Stimulated activated CD8-positive, alpha-beta memory T cell treated with anti-CD3 and anti-CD28 coated beads, Interleukin-12 subunit alpha, Interleukin-12 subunit beta, amount 100 ng/mL, for 24 hours (primary cell): Measurements from ENCODE around the gene PDE6A.
"Not testable (repeated sequence)": the region's sequence is repeated elsewhere in the genome, so short reads cannot be mapped to it uniquely, and the experiment has no call there.

Experiments
- DNase-seq: peaks from one replicate; pipeline ENCODE4 v3.0.0-alpha.2; 2020; ENCODE audit errors: extremely low read depth

PDE6A gene

DNA sequence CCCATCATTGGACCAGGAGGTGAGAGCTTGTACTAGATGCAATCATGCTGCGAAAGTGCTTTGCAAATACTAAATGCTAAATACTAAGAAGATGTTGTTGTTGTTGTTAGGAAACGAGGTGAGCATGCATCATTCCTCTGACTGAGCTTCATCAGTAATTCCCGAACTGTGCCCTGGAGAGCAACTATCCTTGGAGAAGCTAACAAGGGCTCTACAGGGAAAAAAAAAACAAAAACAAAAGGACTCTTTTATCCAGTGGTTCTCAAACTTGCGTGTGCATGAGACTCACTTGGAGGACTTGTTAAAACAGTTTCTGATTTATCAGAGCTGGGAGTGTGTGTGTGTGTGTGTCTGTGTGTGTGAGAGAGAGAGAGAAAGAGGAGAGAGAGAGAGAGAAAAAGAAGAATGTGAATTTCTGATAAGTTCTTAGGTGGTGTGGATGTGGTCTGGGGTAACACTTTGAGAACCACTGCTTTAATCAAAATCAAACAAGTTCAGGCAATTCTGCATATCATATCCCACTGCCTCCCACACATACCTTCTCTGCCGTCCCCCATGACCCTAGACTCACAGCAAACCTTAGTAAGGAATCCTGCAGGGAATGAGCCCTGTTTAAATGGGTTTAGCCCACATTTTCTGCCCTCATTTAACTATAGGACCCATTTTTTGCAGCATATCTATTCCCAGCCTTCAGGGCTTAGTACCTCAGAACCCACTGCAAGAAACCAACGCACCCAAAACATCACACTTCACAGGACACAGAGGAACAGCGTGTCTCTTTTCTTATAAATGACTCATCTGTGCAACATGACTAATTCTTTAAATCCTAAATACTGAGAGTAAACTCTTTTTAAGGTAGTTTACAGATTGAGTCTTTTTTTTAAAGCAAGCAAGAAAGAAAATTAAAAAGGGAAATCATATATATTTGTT is 48.9 kb downstream of the PDE6A start:
- DNase-seq = no peak

DNA sequence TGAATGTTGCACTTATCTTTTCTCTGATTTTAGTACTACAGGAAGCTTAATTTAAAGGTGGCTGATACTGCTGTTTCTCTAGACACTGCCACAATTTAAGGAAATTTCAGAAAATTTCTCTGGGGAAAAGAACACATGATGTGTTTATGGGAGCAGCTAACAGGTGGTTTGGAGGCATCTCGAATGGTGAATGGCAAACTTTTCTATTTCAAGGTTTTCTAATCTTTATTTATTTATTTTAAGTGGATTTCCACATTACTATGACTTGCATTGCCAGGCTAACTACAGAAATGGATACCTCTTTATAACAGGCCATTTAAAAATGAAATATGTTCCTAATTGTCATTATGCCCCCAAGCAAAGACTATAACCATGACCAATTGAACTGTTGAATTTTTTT is 50.4 kb downstream of the PDE6A start:
- no peak for DNase-seq

DNA sequence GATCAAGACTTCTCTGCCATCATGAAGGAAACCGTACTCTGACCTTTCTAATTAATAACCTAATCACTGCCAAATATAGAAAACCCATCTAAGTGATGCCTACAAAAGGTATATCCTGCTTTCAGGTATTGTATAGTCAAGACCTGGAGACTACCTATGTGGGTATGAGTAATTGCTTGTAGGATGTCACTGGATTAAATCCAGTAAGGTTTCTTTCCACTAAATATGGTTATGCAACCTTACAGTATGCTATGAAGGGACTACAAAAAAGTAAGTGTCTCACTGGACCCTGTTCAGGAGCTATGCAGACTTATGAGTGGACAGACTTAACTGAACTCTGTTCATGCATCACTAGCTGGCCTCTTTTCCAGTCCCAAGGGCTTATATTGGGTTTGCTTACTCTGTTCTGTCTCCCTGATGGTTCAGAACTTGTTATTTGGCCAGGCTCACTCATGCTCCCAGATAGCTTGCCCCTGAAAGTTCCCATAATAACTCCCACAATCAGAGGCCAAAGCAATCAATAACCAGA is 51.1 kb downstream of the PDE6A start:
- DNase-seq = no peak

DNA sequence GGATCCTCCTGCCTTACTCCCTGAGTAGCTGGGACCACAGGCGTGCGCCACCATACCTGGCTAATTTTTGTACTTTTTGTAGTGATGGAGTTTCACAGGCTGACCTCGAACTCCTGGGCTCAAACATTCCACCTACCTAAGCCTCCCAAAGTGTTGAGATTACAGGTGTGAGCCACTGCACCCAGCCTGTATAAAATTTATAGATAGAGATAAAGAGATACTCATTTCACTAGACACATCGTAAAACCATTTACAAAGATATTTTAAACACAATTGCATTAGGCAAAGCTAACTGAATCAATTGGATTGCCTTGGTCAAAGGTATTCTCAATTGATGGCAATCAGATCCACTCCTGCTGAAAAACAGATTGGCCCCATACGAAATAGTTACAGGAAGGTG is 52.0 kb downstream of the PDE6A start:
- DNase-seq = no peak

DNA sequence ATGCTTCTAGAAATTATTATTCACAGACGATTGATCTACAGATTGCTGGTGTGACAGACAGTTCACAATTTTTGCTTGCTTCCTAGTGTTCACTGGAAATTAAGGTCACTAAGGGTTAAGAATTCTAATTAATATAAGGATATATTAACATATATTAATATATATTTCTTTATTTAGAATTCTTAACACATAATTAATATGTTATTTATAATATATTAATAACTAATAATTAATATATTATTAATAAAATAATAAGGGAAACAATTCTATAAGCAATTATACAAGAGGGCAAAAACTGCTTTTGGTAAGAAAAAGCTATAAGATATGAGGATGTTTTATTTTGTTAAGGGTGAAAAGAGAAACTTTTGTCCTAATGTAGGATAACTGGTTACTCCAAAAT is 56.3 kb downstream of the PDE6A start:
- no peak for DNase-seq

DNA sequence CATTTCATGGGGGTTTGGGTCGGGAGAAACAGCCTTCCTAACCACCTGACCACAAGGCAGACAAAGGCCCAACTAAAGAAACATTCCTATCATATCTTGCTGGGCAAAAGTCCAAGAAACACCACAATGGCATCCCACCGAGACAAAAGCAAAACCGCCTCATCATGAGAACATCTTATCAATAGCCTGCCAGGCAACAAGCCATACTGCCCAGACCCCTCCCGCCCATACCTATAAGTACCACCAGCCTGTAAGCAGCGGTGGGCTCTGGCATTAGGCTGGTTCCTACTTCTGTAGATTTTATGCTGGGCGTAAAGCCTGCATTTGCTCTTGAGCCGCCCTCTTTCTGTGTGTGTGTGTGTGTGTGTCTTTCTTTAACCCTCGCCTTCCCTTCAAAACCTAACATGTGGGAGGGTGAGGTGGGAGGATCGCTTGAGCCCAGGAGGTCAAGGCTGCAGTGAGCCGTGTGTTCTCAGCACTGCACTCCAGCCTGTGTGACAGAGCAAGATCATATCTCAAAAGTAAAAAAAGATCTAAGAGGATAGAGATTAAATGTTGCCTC is 56.9 kb downstream of the PDE6A start:
- no peak for DNase-seq

DNA sequence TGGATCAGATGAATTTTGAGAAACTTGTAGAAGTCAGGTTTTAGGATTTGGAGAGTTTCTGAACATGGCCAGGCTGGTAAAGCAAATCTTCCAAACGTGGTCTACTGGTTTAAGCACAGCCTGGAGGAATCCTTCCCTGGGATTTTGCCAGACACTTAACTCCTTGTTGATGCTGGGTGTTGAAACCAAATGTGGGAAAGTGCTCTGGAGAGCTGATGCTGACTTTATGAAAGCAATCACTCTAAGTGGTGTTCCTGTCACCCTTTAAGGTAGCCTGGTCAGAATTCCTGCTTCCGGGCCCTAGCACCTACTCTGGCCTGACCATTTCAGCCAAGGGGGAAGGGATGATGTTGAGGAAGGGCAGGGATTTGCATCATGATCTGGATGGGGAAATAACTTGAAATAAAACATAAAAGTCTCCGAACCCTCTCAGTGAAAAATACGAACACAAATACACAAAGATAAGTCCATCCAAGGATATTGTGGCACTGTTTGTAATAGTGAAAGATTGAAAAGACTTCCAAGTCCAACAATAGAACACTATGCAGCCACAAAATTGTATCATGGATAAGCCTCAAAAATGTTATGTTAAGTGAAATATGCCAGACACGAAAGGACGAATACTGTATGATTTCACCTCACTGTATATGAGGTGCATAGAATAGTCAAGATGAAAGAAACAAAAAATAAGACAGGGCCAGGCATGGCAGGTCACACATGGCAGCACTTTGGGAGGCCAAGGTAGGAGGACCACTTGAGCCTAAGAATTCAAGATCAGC is 57.7 kb downstream of the PDE6A start:
- DNase-seq = no peak

DNA sequence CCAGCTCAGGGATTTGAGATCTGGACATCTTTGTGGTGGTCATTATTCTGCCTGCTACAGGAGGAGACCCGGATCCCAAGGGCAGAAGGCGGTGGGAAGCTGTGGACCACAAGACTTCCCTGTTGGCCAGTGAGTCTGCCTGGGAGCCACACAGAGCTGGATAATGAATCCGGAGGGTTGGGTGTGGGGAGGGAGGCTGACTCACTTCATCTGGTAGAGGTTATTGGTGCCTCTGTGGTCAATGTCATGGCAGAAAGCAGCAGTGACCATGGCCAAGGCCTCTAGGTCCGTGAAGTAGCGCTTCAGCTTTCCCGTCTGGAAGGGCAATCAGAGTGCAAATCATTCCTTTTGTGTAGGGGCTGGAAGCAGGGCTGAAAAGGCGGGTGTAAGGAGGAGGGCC is 58.5 kb downstream of the PDE6A start:
- no peak for DNase-seq

DNA sequence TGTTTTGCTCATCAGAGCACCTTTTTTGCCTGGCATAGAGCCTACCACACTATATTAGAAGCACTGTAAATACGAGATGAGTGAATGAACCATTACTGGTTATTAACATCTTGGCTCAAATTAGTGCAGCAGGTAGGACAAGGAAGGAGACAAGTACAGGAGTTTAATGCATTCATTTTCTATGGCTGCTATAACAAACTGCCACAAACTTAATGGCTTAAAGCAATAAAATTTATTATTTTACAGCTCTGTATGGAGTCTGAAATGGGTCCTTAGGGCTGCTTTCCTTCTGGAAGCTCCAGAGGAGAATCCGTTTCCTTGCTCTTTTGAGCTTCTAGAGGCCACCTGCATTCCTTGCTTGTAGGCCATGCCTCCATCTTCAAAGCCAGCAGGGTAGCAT is 59.1 kb downstream of the PDE6A start:
- DNase-seq = no peak

DNA sequence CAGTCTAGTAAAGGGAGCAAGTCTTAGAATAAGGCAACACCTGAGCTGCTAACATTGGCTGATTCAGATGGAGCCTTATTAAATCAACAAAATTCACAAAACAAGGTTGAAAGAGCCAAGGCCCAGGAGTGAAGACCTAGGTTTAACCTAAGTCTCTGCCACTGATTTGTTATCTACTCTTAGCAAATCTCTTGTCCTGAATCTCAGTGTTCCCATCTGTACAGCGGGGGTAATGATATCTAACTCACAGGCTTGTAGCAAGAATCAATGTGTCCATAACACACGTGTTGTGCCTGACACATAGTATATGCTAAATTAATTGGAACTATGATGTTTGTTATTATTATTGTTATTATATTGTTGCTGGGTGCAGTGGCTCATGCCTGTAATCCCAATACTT is 61.0 kb downstream of the PDE6A start:
- no peak for DNase-seq

DNA sequence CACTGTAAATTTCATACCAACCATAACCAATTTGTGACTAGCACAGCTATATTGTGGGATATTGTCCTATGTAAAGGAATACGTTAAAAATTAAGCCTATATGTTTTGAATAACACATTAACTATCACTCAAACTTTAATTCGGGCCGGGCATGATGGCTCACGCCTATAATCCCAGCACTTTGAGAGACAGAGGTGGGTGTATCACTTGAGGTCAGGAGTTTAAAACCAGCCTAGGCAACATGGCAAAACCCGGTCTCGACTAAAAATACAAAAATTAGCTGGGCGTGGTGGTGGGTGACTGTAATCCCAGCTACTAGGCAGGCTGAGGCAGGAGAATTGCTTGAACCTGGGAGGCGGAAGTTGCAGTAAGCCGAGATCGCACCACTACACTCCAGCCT is 62.0 kb downstream of the PDE6A start:
- DNase-seq = not testable (repeated sequence)

DNA sequence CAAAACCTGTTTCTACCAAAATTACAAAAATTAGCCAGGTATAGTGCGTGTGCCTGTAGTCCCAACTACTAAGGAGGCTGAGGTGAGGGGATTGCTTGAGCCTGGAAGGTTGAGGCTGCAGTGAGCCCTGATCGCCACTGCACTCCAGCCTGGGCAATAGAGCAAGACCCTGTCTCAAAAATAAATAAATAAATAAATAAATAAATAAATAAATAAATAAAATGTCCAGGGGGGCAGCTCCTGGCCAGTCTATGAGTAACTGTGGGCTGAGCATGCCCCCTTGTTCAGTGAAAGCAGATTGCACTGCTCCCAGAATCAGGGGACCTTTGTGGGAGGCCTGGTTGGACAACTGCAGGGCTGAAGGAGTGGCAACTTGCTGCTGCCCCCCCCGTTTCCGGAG is 62.7 kb downstream of the PDE6A start:
- no peak for DNase-seq

DNA sequence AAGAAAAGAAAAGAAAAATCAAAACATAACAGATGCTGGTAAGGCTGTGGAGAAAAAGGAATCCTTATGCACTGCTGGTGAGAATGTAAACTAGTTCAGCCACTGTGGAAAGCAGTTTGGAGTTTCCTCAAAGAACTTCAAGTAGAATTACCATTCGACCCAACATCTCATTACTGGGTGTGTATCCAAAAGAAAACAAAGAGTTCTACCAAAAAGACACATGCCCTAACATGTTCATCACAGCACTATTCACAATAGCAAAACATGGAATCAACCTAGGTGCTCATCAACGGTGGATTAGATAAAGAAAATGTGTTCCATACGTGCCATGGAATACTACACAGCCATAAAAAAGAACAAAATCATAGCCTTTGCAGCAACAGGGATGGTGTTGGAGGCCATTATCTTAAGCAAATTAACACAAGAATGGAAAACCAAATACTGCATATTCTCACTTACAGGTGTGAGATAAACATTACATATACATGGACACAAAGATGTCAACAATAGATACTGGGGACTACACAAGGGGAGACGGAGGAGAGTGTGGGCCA is 63.4 kb downstream of the PDE6A start:
- no peak for DNase-seq

DNA sequence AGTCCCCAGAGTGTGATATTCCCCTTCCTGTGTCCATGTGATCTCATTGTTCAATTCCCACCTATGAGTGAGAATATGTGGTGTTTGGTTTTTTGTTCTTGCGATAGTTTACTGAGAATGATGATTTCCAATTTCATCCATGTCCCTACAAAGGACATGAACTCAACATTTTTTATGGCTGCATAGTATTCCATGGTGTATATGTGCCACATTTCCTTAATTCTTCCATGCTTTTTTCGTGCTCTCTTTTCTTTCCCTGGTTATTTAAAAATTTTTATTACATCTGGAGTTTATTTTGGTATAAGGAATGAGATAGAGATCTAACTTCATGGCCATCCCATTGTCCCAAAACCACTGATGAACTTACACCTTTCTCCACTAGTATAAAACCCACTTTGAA is 65.0 kb downstream of the PDE6A start:
- DNase-seq = not testable (repeated sequence)

DNA sequence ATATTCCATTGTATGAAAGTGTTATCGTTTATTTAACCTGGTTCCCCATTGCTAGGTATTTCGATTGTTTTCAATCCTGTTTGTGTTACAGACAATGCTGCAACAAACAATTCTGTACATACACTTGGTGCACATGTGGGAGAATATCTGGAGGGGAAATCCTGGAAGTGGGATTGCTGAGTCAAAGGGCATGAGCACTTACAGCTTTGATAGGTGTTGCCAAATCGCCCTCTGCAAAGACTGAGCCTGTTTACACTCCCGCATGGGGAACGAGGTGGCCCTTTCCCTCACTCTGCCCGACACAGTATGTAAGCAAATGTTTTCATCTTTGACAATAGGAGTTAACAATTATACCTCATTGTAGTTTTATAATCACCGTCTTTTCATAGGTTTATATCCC is 66.2 kb downstream of the PDE6A start:
- no peak for DNase-seq

DNA sequence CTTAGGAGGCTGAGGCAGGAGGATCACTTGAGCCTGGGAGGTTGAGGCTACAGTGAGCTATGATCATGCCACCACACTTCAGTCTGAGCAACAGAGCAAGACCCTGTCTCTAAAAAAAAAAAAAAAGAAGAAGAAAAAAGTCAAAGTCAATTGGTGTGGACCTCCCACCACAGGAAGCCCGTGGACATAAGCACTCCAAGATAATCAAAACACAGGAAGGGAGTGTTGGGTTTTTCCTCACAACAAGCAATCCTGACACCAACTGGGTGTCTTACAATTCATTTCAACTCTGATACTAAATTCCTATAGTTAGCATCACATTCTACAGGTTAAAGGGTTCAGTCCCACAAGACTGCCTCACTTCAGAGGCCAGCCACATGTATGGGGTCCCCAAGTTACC is 70.7 kb downstream of the PDE6A start:
- DNase-seq = no peak

DNA sequence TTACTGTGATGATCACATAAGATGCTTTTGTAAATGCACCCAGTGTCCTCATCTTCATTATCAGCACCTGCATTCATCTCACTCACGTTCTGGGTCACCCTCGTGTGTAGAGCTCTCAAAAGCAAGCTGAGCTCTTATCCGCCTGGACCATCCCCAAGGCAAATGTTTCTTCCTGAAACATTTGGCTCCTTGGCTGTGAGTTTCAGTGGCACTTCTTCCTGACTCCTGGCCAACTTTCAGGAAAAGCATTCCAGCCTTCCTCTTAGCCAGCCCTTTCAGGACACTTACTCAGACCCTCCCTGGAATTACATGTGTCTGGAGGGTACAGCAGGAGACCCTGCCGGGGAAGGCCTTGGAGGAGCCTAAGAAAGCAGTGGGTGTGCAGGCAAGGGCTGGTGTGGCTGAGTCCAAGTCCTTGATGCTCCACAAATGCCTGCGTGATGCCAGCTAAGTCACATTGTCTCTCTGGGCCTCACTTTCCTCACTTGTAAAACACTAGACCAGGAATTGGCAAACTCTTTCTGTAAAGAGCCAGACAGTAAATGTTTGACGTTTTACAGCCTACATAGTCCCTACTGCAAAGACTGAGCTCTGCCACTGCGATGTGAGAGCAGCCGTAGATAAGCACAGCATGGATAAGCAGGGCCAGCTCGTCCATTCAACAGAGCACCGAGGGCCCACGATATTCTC is 72.1 kb downstream of the PDE6A start:
- no peak for DNase-seq

DNA sequence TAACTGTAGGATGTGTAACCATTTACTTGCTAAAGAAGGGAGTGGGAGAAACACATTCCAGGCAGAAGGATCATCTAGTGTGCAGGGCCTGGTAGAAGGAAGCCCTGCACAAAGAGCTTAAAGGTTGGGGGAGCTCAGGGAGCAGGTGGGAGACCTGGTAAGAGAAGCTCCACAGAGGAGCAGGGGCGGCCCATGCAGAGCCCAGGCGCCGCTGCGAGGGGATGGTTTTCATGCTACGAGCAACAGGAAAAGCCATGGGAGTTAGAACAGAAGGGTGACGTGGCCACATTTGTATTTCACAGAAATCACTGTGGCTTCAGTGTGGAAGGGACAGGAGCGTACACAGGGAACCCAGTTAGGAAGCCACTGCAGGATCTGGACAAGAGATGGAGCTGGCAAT is 73.1 kb downstream of the PDE6A start:
- DNase-seq = no peak

DNA sequence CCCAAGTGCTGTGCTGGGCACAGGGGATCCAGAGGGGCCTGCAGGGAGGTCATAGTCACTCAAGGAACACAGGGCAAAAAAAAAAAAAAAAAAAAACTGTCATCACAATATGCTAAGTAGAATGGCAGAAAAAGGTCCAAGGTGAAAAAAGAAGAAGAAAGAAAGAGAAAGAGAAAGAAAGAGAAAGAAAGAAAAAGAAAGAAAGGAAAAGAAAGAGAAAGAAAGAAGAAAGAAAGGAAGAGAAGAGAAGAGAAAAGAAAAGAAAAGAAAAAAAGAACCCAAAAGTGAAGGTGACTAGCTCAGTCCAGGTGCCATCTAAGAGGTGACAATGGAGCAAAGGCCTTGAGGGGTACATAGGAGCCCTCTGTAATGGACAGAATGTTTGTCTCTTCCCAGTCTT is 73.9 kb downstream of the PDE6A start:
- DNase-seq = no peak

DNA sequence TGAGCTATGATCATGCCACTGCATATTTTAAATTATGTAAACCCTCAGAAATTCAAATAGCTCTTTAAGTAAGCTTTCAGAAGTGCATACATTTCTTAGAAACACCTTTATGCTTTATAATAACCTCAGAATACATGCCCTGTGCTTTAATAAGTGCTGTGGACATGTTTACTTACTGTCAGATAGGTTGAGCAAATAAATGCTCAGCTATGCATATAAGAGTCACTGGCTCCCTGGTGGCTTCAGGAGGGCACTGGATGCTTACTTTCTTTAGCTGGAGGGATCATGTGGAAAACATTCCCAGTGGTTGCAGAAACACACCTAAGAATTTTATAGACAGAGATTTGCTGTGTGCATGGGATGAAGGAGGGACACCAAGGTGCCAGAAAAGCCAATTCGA is 74.4 kb downstream of the PDE6A start:
- no peak for DNase-seq

DNA sequence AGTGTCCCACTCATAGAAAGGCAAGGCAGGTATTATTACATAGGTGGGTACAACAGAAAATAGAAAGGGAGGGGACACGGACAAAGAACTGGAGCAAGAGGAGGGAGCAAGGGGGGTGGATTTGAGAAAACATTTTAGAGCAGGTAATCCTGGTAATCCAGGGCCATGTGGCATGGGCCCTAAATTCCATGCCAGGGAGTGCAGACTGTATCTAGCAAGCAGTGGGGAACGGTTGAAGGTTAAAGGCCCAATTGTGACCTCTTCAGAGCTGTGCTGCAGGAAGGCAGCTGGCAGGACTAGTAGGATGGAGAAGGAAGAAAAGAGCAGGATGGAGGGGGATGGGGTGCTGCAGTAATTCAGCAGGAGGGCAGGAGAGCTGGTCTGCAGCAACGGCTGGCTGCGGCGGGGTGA is 75.2 kb downstream of the PDE6A start:
- DNase-seq = no peak

DNA sequence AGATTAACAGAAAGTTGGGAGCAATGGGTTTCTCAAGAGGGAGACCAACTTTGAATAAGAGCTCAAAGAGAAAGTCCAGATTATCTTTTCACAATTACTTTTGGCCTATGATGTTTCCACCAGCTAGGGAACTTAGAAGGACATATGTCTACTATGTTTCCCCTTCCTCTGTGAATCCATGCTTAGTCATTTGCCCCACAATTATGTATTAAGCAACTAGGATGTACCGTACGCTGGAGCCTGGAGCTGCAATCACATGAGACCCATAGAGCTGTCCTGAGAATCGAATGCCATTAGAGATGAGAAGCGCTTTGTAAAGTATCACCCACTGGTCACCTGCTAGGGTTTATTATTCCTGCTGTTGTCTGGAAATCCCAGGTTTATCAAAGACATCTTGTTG is 78.8 kb downstream of the PDE6A start:
- no peak for DNase-seq
